Effector CD4-positive, alpha-beta T cell (primary cell): ENCODE measurements around the gene SEC16B.

Source experiments
- DNase-seq: peaks from one replicate; pipeline ENCODE4 v3.0.0-alpha.2; 2020

The SEC16B gene

DNA sequence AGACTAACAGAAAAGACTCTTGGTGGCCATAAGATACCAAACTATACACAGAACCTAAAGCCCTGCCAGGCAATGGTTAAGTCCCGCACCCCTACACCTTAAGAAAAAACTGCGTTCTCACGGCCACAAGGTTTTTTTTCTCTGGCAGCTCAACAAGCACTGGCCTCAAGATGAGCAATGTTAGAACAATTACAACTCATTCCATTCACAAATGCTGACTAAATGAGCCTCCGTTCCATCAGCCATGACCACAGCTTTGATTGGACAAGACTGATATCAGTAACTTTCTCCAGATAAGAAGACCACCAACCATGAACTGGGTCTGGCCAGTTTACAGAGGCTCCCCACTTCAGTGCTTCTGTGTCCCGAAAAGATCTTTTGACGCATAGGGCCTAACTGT, 31.9 kb downstream of the SEC16B start:
- DNase-seq: no peak

DNA sequence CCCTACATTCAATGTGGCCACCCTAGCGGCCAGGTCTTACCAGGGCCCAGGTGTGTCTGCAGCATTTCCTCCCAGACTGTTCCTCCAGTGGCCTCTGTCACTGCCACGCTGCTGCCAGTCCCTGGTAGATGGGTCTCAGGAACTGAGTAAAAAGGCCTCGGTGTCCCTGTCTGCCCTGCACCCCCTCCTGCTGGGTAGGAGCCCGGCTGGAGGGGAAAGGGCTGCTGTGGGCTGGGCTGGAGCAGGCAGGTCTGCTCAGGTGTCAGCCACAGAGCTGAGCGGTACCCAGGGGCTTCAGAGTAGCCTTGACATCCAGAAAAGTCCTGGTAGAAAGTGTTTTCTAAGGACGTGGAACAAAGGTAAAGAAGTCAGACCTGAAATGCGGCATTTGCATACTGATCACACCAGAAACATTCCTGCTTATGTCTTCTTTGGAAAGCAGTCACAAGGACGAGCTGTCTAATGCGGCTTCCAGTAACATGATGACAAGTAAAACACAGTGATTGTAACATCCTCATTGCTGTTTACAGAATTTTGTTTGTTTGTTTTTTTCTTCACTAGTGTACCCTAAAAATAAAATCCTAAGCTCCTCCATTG, 32.6 kb downstream of the SEC16B start:
- DNase-seq: no peak

DNA sequence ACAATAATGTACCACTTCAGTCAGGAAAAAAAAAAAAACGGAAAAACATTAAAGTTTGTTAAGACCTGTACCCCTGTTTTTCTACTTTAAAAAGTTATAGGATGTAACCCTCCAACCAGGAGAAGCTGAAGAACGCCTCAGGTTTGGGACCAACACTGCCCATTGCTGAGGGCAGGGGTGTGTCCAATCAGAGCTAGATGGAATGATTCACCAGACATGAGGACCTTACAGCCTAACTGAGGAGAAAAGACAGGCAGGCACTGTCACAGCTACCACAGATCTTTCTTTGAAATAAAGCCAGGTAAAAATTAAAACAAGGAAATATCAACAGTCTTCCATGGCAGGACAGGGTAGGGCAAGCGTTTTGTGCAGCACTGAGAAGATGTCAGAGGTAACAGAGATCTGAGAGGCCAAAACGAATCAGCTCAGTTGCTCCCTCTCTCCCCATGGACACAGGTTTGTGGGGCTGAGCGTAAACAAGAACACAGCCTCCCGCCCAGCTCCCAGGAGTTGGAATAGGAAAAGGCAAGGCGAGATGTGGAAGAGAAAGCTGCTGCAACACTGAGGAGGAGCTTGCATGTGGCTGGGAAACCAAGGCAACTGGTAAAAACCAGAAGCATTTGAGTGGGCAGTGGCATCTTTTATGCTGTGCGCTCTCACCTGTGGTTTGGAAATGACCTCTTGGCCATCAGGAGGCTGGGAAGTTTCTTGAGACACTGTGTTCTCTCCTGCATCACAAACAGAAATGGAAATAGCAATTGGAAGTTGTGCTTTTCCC, 34.0 kb downstream of the SEC16B start:
- no peak for DNase-seq

GRCh38 chr1:177934927-177935326, 34.9 kb downstream of the SEC16B start:
- DNase-seq: no peak

DNA sequence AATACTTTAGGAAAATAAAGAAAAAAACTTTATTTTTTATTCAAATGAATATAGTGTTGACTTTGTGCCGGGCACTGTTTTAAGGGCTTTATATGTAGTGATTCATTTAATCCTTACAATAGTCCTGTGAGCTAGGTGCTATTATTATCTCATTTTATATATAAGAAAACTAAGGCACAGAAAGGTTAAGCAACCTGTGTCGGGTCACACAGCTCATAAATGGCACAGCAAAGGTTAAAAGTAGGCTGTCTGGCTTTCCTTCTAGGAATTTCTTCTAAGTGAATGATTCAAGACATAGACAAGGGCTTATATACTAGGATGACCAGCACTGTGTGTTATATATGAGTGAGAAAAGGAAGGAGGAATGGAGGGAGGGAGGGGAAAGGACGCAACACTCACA, 35.4 kb downstream of the SEC16B start:
- no peak for DNase-seq

DNA sequence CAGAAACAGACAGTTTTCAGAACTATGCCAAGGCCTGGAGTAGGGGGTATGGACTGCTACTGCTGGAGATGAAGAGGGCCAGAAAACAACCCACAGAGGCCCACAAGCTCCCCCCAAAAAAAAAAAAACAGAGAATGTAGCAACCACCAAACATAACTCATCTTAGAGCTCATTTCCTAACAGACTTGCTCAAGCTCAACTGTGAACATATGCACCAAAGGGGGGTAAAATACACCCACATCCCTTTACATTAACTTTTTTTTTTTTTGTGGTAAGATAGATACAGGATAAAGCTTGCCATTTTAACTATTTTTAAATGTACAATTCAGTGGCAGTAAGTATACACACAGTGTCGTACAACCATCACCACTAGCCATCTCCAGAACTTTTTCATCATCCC, 36.0 kb downstream of the SEC16B start:
- no peak for DNase-seq

DNA sequence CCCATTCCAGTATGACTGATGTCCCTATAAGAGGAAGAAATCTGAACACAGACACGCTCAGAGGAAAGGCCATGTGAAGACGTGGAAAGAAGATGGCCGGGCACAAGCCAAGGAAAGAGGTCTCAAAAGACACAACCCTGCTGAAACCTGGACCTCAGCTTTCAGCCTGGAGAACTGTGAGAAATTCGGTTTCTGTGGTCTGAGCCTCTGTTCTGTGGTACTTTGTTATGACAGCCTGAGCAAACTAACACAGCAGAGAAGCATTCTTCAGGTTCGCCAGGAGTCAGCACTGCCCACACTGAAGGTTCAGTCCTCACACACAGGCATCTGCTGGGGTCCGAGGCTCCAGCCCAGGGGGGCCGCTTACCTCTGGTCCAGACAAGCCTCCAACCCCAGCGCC, 37.7 kb downstream of the SEC16B start:
- no peak for DNase-seq

DNA sequence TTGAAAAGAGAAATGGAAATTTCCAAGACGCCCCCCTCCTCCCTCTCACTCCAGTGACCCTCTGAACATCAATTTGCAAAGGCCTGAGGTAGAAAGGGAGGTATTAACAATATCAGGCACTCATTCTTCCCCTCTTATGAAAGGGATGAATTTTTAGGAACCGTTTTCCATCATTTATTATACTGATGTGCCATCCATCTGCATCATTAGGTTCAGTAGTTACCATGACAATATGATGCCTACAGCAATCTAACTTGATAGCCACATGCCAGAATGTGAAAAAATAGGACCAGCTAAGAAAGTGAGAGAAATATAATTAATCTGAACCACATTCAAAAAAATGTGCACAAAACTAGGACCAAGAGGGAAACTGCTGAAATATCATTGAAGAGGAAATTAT, 40.9 kb downstream of the SEC16B start:
- no peak for DNase-seq

- no peak for DNase-seq
These were observed 41.7 kb downstream of the SEC16B start for GRCh38 chr1:177928194-177928593.

DNA sequence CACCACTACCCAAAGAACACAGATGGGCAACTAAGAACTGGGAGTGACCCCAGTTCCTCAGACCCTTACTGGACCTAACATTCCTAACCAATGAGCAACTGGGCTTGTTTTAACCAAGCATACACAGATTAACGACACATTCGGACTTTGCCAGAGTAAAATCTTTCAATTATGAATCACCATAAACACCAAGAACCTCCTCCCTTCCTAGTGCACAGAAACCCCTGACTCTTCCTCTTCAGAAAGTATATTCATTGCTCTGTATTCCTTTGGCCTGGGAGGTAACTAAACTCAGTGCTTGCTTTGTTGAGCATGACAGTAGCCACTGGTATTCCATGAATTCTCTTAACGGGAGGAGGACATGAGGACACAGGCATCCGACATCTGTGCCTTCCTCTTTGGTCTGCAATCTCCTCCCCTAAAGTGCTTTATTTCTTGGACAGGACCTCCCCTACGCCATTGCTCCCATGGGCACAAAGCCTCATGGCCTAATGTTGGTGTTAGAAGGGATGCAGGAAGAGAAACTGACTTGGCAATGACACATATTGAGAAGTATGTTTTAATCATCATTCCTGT, 42.7 kb downstream of the SEC16B start:
- no peak for DNase-seq

GRCh38 chr1:177926201-177926600, 43.7 kb downstream of the SEC16B start:
- no peak for DNase-seq

- DNase-seq: no peak
These were observed 44.9 kb downstream of the SEC16B start for GRCh38 chr1:177925006-177925405.

GRCh38 chr1:177923441-177923840, 46.4 kb downstream of the SEC16B start:
- DNase-seq: no peak

- no peak for DNase-seq
These were observed 47.6 kb downstream of the SEC16B start for GRCh38 chr1:177922209-177922608.

GRCh38 chr1:177921590-177921989, 48.3 kb downstream of the SEC16B start:
- no peak for DNase-seq

- DNase-seq: no peak
These were observed 49.8 kb downstream of the SEC16B start for GRCh38 chr1:177920091-177920490.

GRCh38 chr1:177915641-177916040, 54.2 kb downstream of the SEC16B start:
- no peak for DNase-seq

GRCh38 chr1:177914603-177915002, 55.3 kb downstream of the SEC16B start:
- DNase-seq: no peak

- no peak for DNase-seq
These were observed 55.9 kb downstream of the SEC16B start for GRCh38 chr1:177913762-177914540.

DNA sequence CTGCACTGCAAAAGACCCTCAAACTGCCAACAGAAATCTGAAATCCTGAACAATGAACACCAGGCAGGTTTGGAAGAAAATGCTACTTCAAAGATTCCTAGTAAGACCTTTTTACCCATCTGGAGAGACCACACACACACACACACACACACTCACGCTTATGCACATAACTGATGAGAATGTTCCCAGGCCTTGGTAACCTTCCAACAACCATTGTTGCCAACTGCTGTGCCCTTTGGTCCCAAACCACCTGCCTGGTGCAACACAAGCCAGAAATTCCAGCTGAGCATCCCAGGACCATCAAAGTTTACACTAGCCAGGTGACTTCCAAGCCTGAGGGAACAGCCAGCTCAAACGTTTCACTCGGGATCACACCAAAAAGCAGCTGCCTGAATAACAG, 56.9 kb downstream of the SEC16B start:
- DNase-seq: no peak

- no peak for DNase-seq
These were observed 60.4 kb downstream of the SEC16B start for GRCh38 chr1:177909416-177909815.

DNA sequence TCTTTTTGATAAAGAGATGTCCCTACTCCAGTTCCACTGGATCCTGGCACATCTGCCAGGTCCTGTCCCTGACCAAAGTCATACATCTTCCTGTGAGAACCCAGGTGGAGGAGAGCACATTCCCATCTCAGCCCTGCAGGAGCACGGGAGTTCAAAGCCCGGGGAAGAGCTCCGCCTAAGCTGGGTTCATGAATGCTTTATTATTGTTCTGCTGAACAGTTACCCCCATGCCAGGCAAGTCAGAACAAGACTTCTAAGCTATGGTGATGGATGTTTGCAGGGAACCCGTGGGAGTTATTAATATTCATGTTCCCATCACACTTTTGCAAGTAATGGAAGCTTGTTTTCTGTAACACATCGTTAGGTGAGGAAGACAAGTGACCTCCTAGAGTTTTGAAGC, 62.9 kb downstream of the SEC16B start:
- DNase-seq: no peak

- no peak for DNase-seq
These were observed 64.2 kb downstream of the SEC16B start for GRCh38 chr1:177905686-177906085.

DNA sequence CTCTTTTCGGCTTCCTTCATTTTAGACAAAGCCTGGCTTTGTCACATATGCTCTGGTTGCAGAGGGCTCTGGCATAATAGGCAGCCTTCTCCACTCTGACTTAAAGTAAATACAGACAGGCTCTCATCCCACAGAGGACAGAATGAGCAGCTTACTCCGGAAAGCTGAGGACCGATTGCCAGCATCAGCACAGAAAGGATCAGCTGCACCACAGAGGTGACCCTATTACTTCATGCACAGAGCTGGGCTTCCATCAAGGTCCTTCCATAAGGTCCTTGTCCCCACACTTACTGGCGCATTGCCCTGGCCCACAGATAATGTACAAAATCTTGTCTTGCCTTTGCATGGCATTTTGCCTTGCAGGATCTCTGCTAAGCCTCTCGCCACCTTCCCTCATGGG, 67.6 kb downstream of the SEC16B start:
- DNase-seq: no peak
